NCI-H345 (cell line): ENCODE data around the gene CFAP70.

Source experiments
- DNase-seq: peaks from one replicate; lab custom pipeline; 2025; lab: John Stamatoyannopoulos, UW

Gene CFAP70

GRCh38 chr10:73215749-73216148 lies 142.9 kb downstream of the CFAP70 start:
- no peak for DNase-seq

- no peak for DNase-seq
These were observed 147.4 kb downstream of the CFAP70 start for GRCh38 chr10:73211106-73211811.

- DNase-seq = no peak
These were observed 148.1 kb downstream of the CFAP70 start for GRCh38 chr10:73210395-73211105.

- no peak for DNase-seq
These were observed 149.0 kb downstream of the CFAP70 start for GRCh38 chr10:73209705-73210104.

- DNase-seq = no peak
These were observed 150.8 kb downstream of the CFAP70 start for GRCh38 chr10:73207883-73208282.

GRCh38 chr10:73206385-73206784 lies 152.3 kb downstream of the CFAP70 start:
- DNase-seq = no peak

GRCh38 chr10:73205890-73206289 lies 152.8 kb downstream of the CFAP70 start:
- DNase-seq = no peak

- no peak for DNase-seq
These were observed 153.6 kb downstream of the CFAP70 start for GRCh38 chr10:73205081-73205480.
